PC-9 (cell line): ENCODE data around the gene ZNF319. TPM values are rescaled to one million over a fixed set of nuclear protein-coding genes. Genes with fewer than 3 reads are reported as not detected.

ENCODE experiments used
- BruUV-seq: library from RNA; stranded (reverse); fragments of 400-500 nt; replicated peaks from 2 replicates; lab custom pipeline; 2021; lab: Mats Ljungman, UMichigan
- CTCF ChIA-PET: fragments of 300-600 bp; sonication (Branson Sonifier 250); formaldehyde crosslinking; loops from one replicate; lab custom pipeline; 2022; ENCODE audit warnings: antibody characterized with exemption; lab: Charles Lee
- POLR2A ChIA-PET: fragments of 300-600 bp; sonication (Branson Sonifier 250); formaldehyde crosslinking; loops from one replicate; lab custom pipeline; 2022; ENCODE audit warnings: antibody characterized with exemption; ENCODE audit not compliant: unreplicated experiment; lab: Charles Lee
- DNase-seq, 2 experiments: peaks; one replicate each; pipeline versions ENCODE4 v3.0.0 to v3.0.0-alpha.2; 2015 to 2022; ENCODE audit warnings: mixed read lengths in 1 of 2
- H2AFZ ChIP-seq: fragments of 200-600 bp; sonication (generic); 2 replicates; pipeline ENCODE4 v1.8.1; 2017; ENCODE audit warnings: antibody characterized with exemption
- H3F3A ChIP-seq: fragments of 200-600 bp; sonication (generic); 2 replicates; pipeline ENCODE4 v1.8.1; 2017; ENCODE audit warnings: antibody characterized with exemption, mild to moderate bottlenecking, low read depth; ENCODE audit not compliant: insufficient read depth
- H3K27ac ChIP-seq: fragments of 200-600 bp; sonication (generic); 2 replicates; pipeline ENCODE4 v1.6.1; 2016; ENCODE audit warnings: mixed run types
- H3K27me3 ChIP-seq: fragments of 200-600 bp; sonication (generic); 2 replicates; pipeline ENCODE4 v1.6.1; 2016; ENCODE audit warnings: low read depth, mixed run types; ENCODE audit not compliant: insufficient read depth
- H3K36me3 ChIP-seq: fragments of 200-600 bp; sonication (generic); 2 replicates; pipeline ENCODE4 v1.6.1; 2016; ENCODE audit warnings: low read depth, mixed run types
- H3K4me1 ChIP-seq: fragments of 200-600 bp; sonication (generic); replicated peaks from 2 replicates; pipeline ENCODE4 v1.6.1; 2016; ENCODE audit warnings: mixed run types; ENCODE audit not compliant: insufficient read depth
- H3K4me2 ChIP-seq: fragments of 200-600 bp; sonication (generic); 2 replicates; pipeline ENCODE4 v1.6.1; 2017; ENCODE audit warnings: mixed run types
- H3K4me3 ChIP-seq: fragments of 200-600 bp; sonication (generic); 2 replicates; pipeline ENCODE4 v1.6.1; 2016; ENCODE audit warnings: mixed run types
- H3K79me2 ChIP-seq: fragments of 200-600 bp; sonication (generic); 2 replicates; pipeline ENCODE4 v1.6.1; 2017; ENCODE audit warnings: low read depth, mixed run types
- H3K9me2 ChIP-seq: fragments of 200-600 bp; sonication (generic); 2 replicates; pipeline ENCODE4 v1.8.1; 2017; ENCODE audit warnings: mild to moderate bottlenecking; ENCODE audit not compliant: insufficient read depth
- H3K9me3 ChIP-seq: fragments of 200-600 bp; sonication (generic); 2 replicates; pipeline ENCODE4 v1.8.1; 2016; ENCODE audit warnings: low read depth; ENCODE audit not compliant: insufficient read depth
- H4K20me1 ChIP-seq: fragments of 200-600 bp; sonication (generic); 2 replicates; pipeline ENCODE4 v1.8.1; 2017; ENCODE audit not compliant: insufficient read depth
- EZH2 ChIP-seq: fragments of 200-600 bp; sonication (generic); IDR thresholded peaks from 2 replicates; pipeline ENCODE4 v1.8.0; 2017; ENCODE audit warnings: antibody characterized with exemption, low read depth
- intact Hi-C: fragments of 100-400 bp; cut with micrococcal nuclease; formaldehyde crosslinking; loops from one replicate; pipeline ENCODE4 v1.10.0; 2022; ENCODE audit not compliant: unreplicated experiment
- total RNA-seq: library from RNA; stranded (reverse); gene quantifications from 2 replicates; pipeline ENCODE4 v1.2.3, GENCODE V29; 2021
- TF ChIP-seq, protein P1 (sequence below): fragments of 200-600 bp; sonication (generic); conservative IDR thresholded peaks from 2 replicates; pipeline ENCODE4 v1.6.1; 2017; ENCODE audit warnings: mixed run types, antibody characterized with exemption, mild to moderate bottlenecking, moderate library complexity

ZNF319 gene
- total RNA-seq, 1 experiment from 2014 or later: 11.0 TPM

DNA sequence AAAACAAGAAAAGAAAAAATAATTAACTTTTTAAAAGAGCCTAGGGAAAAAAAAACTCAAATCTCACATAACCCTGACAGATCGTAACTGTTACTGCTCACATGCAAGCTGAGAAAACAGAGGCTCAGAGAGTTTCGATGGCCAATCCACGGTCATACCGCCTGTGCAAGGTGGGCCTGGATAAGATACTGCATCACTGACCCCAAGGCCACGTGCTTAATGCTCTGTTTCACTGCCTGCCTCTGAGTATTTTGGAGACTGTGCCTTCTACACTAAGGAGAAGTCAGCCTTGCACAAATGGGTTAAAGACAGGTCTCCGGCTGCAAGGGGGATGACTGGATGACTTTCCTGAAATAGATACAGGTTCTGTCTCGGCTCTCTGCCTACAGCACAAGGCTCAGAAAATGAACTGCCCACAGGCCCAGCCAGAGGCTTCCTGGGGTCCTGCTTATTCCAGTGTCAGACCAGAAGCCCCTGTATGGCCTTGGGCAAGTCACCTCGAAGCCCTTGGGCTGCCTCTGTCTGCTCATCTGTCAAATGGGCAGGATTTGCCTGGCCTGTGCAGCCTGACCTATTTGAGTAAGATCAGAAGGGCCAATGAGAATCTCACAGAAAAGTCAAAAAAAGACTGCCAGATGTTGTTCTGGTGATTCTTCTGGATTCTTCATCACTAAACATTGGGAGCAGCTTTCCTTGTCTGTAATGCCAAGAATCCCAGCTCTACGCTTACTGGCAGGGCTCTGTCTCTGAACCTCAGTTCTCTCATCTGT lies 55.3 kb downstream of the ZNF319 start:
- CTCF ChIA-PET: interaction anchor here (0.7 kb wide), 1 partner anchor 184 kb away, joined by 3 read pairs; no protein-coding TSS in a partner anchor
- H3K79me2 ChIP-seq: no peaks in the 10 kb centered on the region
- no peaks in the 10 kb centered on the region for H3K36me3 ChIP-seq
- no peaks in the 10 kb centered on the region for H3K9me3 ChIP-seq
- BruUV-seq: no TSS peak
- H2AFZ ChIP-seq: no peak overlapping the region
- no peak for DNase-seq
- intact Hi-C loops: no loop called here
- H3K4me1 ChIP-seq: peaks cover 8% of the 10 kb centered on the region; the same call in 1 of the 2 replicates
- no peaks in the 10 kb centered on the region for H3K9me2 ChIP-seq
- H3K27me3 ChIP-seq: no peaks in the 10 kb centered on the region
- H3K27ac ChIP-seq: no peak overlapping the region
- peaks cover 7% of the 10 kb centered on the region; the same call in 1 of the 2 replicates for H3F3A ChIP-seq
- H3K4me2 ChIP-seq: no peak overlapping the region
- TF ChIP-seq, protein P1, sequence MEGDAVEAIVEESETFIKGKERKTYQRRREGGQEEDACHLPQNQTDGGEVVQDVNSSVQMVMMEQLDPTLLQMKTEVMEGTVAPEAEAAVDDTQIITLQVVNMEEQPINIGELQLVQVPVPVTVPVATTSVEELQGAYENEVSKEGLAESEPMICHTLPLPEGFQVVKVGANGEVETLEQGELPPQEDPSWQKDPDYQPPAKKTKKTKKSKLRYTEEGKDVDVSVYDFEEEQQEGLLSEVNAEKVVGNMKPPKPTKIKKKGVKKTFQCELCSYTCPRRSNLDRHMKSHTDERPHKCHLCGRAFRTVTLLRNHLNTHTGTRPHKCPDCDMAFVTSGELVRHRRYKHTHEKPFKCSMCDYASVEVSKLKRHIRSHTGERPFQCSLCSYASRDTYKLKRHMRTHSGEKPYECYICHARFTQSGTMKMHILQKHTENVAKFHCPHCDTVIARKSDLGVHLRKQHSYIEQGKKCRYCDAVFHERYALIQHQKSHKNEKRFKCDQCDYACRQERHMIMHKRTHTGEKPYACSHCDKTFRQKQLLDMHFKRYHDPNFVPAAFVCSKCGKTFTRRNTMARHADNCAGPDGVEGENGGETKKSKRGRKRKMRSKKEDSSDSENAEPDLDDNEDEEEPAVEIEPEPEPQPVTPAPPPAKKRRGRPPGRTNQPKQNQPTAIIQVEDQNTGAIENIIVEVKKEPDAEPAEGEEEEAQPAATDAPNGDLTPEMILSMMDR: no peak
- no peak for TF ChIP-seq EZH2
- no peaks in the 10 kb centered on the region for H4K20me1 ChIP-seq
- POLR2A ChIA-PET: no interaction called here
- no peak overlapping the region for H3K4me3 ChIP-seq

Other genes starting within 250 kb of the ZNF319 start
- gene KIFC3, start 198.2 kb downstream of the ZNF319 start, total RNA-seq: 52.5 and 65.5 TPM in 2 replicates
- gene CNGB1, start 29.5 kb downstream of the ZNF319 start, total RNA-seq: 1.1 and 2.6 TPM in 2 replicates
- 65.8 and 66.0 TPM in 2 replicates for gene USB1, start 735 bp upstream of the ZNF319 start, total RNA-seq
- 20.1 and 23.9 TPM in 2 replicates for gene MMP15, start 25.1 kb upstream of the ZNF319 start, total RNA-seq
- 35.9 and 49.6 TPM in 2 replicates for gene CFAP20, start 128.7 kb upstream of the ZNF319 start, total RNA-seq
- 100 and 104 TPM in 2 replicates for gene CSNK2A2, start 197.4 kb upstream of the ZNF319 start, total RNA-seq